ENCODE measurements around the gene TNS4. TPM values are rescaled to one million over a fixed set of nuclear protein-coding genes. Genes with fewer than 3 reads are reported as not detected.

The TNS4 gene
- total and polyA plus RNA-seq, 2 of the 4 experiments (the other 2 are of a cell fraction), result not detected

GRCh38 chr17:40533896-40534295 lies 32.5 kb upstream of the TNS4 start:
- Histone ChIP-seq H3K79me1 (ENCODE audit: low read depth in 1 of 2, low read length in 2 of 2) (peaks cover 0 to 21% of the 10 kb centered on the region in 2 experiments; a peak in 1 of 4 replicates), H3K9me1 (ENCODE audit: insufficient read depth, low read length) (peaks cover 39% of the 10 kb centered on the region), H3K4me1 (ENCODE audit: control insufficient read depth, insufficient read depth, low read length) (peaks cover 47% of the 10 kb centered on the region), H3K14ac (replicated peaks; ENCODE audit: low read depth, low read length) (peak overlapping the region; percentile 91), H3K56ac (ENCODE audit: extremely low read depth, insufficient read depth, low read length) (peak overlapping the region; percentile 50), H3K4ac (ENCODE audit: low read depth, low read length) (peak overlapping the region; percentile 89), H3K23ac (ENCODE audit: low read depth, low read length) (peak overlapping the region; percentile 69; the same call in 1 of the 2 replicates), H2BK20ac (ENCODE audit: low read depth, low read length) (peak overlapping the region; percentile 99), H3K9me3 (ENCODE audit: control insufficient read depth, insufficient read depth, low read length) (no peaks in the 10 kb centered on the region), H2AK5ac (ENCODE audit: low read depth, low read length) (peak overlapping the region; percentile 99), H2AFZ (replicated peaks; ENCODE audit: low read length, poor library complexity) (peak overlapping the region; percentile 45), H3K9ac (ENCODE audit: low read depth, low read length) (peak overlapping the region; percentile 59), H4K5ac (ENCODE audit: low read depth, low read length) (peak overlapping the region; percentile 92), H3K18ac (ENCODE audit: low read depth, low read length) (peak overlapping the region; percentile 62), H3K4me2 (ENCODE audit: low read depth, low read length) (no peak overlapping the region; the same call in 1 of the 2 replicates), H2BK5ac (ENCODE audit: low read depth, low read length, poor library complexity, severe bottlenecking) (peak overlapping the region; percentile 93), H2AK9ac (replicated peaks; ENCODE audit: low read depth, low read length, poor library complexity) (no peak overlapping the region), H2BK120ac (ENCODE audit: low read depth, low read length) (peak overlapping the region; percentile 95), H3K27ac (ENCODE audit: insufficient read depth, low read length) (peak overlapping the region; percentile 80), H4K91ac (ENCODE audit: insufficient read depth, low read depth, low read length) (peak overlapping the region; percentile 96), H4K20me1 (ENCODE audit: insufficient read depth, low read length) (no peaks in the 10 kb centered on the region), H3K36me3 (ENCODE audit: control insufficient read depth, insufficient read depth, low read length) (no peaks in the 10 kb centered on the region), H2BK15ac (ENCODE audit: low read depth, low read length) (peak overlapping the region; percentile 100), H3K4me3 (ENCODE audit: insufficient read depth, low read depth, low read length) (no peak overlapping the region), H3K27me3 (ENCODE audit: control insufficient read depth, insufficient read depth, low read length) (no peaks in the 10 kb centered on the region), H4K8ac (ENCODE audit: low read depth in 2 of 2, low read length in 2 of 2) (peak overlapping the region; percentile 57 to 94)
- ChIA-PET POLR2A (ENCODE audit: unreplicated experiment) (interaction anchor here (1.3 kb wide), 1 partner anchor 90 kb away, joined by 5 read pairs; no protein-coding TSS in a partner anchor), CTCF (interaction anchor here (0.7 to 4.8 kb wide), 16 partner anchors 15 to 171 kb away, joined by 3 to 43 read pairs (median 6); partner anchors contain the start of genes GJD3 and TOP2A)
- ATAC-seq (ENCODE audit: low read depth) (peak; percentile 4; the same call in 1 of the 2 replicates), DNase-seq (no peak)
- in situ Hi-C loops (cut with MboI; ENCODE audit: low sequenced_read_pairs) (loop anchor here (5.0 kb wide), 2 partner anchors 92 to 172 kb away; partner anchors contain the start of genes GJD3 and IGFBP4), dilution Hi-C loops (cut with HindIII; ENCODE audit: low sequenced_read_pairs, unreplicated experiment) (no loop called here), intact Hi-C loops (cut with micrococcal nuclease) (loop anchor here (1.0 to 5.0 kb wide), 7 partner anchors 26 to 232 kb away; partner anchors contain the start of gene IGFBP4)
- TF ChIP-seq RCOR1 (IDR thresholded peaks at IDR 0.05; ENCODE audit: insufficient replicate concordance, low read length) (no peak), FOS (IDR thresholded peaks at IDR 0.05; ENCODE audit: low read depth, low read length) (no peak), POLR2A (IDR thresholded peaks at IDR 0.05; ENCODE audit: low read depth, low read length) (no peak), NFE2L2 (IDR thresholded peaks at IDR 0.05; ENCODE audit: low read depth, low read length) (no peak), MAFK (IDR thresholded peaks at IDR 0.05; ENCODE audit: low read depth, low read length) (no peak), CEBPB (IDR thresholded peaks at IDR 0.05; ENCODE audit: low read depth, low read length) (no peak), RFX5 (IDR thresholded peaks at IDR 0.05; ENCODE audit: low read depth, low read length) (no peak), ELK1 (IDR thresholded peaks at IDR 0.05; ENCODE audit: borderline replicate concordance, low read depth, low read length) (no peak), CHD1 (IDR thresholded peaks at IDR 0.05; ENCODE audit: low read depth, low read length) (no peak), USF2 (IDR thresholded peaks at IDR 0.05; ENCODE audit: low read depth, low read length) (no peak), BHLHE40 (IDR thresholded peaks at IDR 0.05; ENCODE audit: low read depth, low read length) (no peak), MAZ (IDR thresholded peaks at IDR 0.05; ENCODE audit: borderline replicate concordance, low read depth, low read length) (no peak), RAD21 (IDR thresholded peaks at IDR 0.05; ENCODE audit: low read length) (no peak)
- no TSS peak for BruUV-seq (replicated peaks)
- WGBS, 2 experiments (ENCODE audit: extremely low coverage in 2 of 2, insufficient read length in 1 of 2), result no CpG with 5 or more reads among the region's 4 CpGs
